ENCODE results near the gene IGSF5.

The IGSF5 gene

GRCh38 chr21:39750670-39751069 is 5.7 kb downstream of the IGSF5 start:
- Histone ChIP-seq H3K9me3 (ENCODE audit: low read depth, low read length) (no peaks in the 10 kb centered on the region), H3K27ac (no peak overlapping the region), H3K36me3 (ENCODE audit: insufficient read depth, low read length) (no peaks in the 10 kb centered on the region), H3K9ac (ENCODE audit: insufficient read length) (no peak overlapping the region), H3K4me3 (no peak overlapping the region)
- TF ChIP-seq POLR2AphosphoS5 (IDR thresholded peaks at IDR 0.05; ENCODE audit: borderline replicate concordance, low read depth, low read length) (no peak), EZH2 (IDR thresholded peaks at IDR 0.05) (no peak), FOXP2 (optimal IDR thresholded peaks at IDR 0.05; ENCODE audit: control extremely low read depth, extremely low read length, insufficient read depth) (no peak)
- DNase-seq (ENCODE audit: low read depth, low spot score) = no peak

DNA sequence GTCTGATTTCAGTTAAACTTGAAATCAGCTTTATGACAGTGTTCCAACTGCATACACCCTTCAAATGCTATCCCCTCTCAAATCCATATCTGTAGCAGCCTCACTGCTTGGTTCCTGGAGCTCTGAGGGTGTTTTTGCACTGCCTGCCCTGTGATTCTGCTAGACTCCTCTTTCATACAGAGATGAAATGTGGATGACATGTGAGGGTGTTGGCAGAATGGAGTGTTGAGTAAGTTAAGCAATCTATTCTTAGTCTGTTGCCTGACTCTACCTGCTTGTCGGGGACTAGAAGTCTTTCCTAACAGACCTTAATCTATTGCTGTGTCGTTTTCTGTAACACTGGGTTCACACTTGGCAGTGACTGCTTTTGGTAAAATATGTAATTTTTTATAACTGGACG is 9.8 kb downstream of the IGSF5 start:
- Histone ChIP-seq H3K27ac (no peak overlapping the region), H3K4me3 (no peak overlapping the region), H3K9me3 (ENCODE audit: low read depth, low read length) (no peaks in the 10 kb centered on the region), H3K36me3 (ENCODE audit: insufficient read depth, low read length) (no peaks in the 10 kb centered on the region), H3K9ac (ENCODE audit: insufficient read length) (no peak overlapping the region)
- no peak for DNase-seq (ENCODE audit: low read depth, low spot score)
- TF ChIP-seq EZH2 (IDR thresholded peaks at IDR 0.05) (no peak), POLR2AphosphoS5 (IDR thresholded peaks at IDR 0.05; ENCODE audit: borderline replicate concordance, low read depth, low read length) (no peak), FOXP2 (optimal IDR thresholded peaks at IDR 0.05; ENCODE audit: control extremely low read depth, extremely low read length, insufficient read depth) (no peak)

- Histone ChIP-seq H3K36me3 (ENCODE audit: insufficient read depth, low read length) (no peaks in the 10 kb centered on the region), H3K9ac (ENCODE audit: insufficient read length) (no peak overlapping the region), H3K4me3 (no peak overlapping the region), H3K9me3 (ENCODE audit: low read depth, low read length) (no peaks in the 10 kb centered on the region), H3K27ac (no peak overlapping the region)
- TF ChIP-seq FOXP2 (optimal IDR thresholded peaks at IDR 0.05; ENCODE audit: control extremely low read depth, extremely low read length, insufficient read depth) (no peak), EZH2 (IDR thresholded peaks at IDR 0.05) (no peak), POLR2AphosphoS5 (IDR thresholded peaks at IDR 0.05; ENCODE audit: borderline replicate concordance, low read depth, low read length) (no peak)
- DNase-seq (ENCODE audit: low read depth, low spot score) = no peak
These were observed 11.3 kb downstream of the IGSF5 start for GRCh38 chr21:39756285-39756684.

GRCh38 chr21:39763272-39763970 is 18.4 kb downstream of the IGSF5 start:
- H3K9ac ChIP-seq (ENCODE audit: insufficient read length) = no peak overlapping the region
- H3K27ac ChIP-seq = no peak overlapping the region
- H3K9me3 ChIP-seq (ENCODE audit: low read depth, low read length) = no peaks in the 10 kb centered on the region
- H3K4me3 ChIP-seq = no peak overlapping the region
- DNase-seq (ENCODE audit: low read depth, low spot score) = no peak
- no peak for TF ChIP-seq POLR2AphosphoS5 (IDR thresholded peaks at IDR 0.05; ENCODE audit: borderline replicate concordance, low read depth, low read length)
- no peak for TF ChIP-seq EZH2 (IDR thresholded peaks at IDR 0.05)
- TF ChIP-seq FOXP2 (optimal IDR thresholded peaks at IDR 0.05; ENCODE audit: control extremely low read depth, extremely low read length, insufficient read depth) = no peak
- no peaks in the 10 kb centered on the region for H3K36me3 ChIP-seq (ENCODE audit: insufficient read depth, low read length)

- H3K9ac ChIP-seq (ENCODE audit: insufficient read length) = no peak overlapping the region
- no peak for TF ChIP-seq FOXP2 (optimal IDR thresholded peaks at IDR 0.05; ENCODE audit: control extremely low read depth, extremely low read length, insufficient read depth)
- no peak for TF ChIP-seq EZH2 (IDR thresholded peaks at IDR 0.05)
- no peak for TF ChIP-seq POLR2AphosphoS5 (IDR thresholded peaks at IDR 0.05; ENCODE audit: borderline replicate concordance, low read depth, low read length)
- H3K27ac ChIP-seq = no peak overlapping the region
- no peak overlapping the region for H3K4me3 ChIP-seq
- no peaks in the 10 kb centered on the region for H3K9me3 ChIP-seq (ENCODE audit: low read depth, low read length)
- DNase-seq (ENCODE audit: low read depth, low spot score) = no peak
- no peaks in the 10 kb centered on the region for H3K36me3 ChIP-seq (ENCODE audit: insufficient read depth, low read length)
These were observed 29.2 kb downstream of the IGSF5 start for GRCh38 chr21:39774227-39774626.

- Histone ChIP-seq H3K36me3 (ENCODE audit: insufficient read depth, low read length) (no peaks in the 10 kb centered on the region), H3K9me3 (ENCODE audit: low read depth, low read length) (no peaks in the 10 kb centered on the region), H3K27ac (no peak overlapping the region), H3K9ac (ENCODE audit: insufficient read length) (no peak overlapping the region), H3K4me3 (no peak overlapping the region)
- DNase-seq (ENCODE audit: low read depth, low spot score) = no peak
- TF ChIP-seq FOXP2 (optimal IDR thresholded peaks at IDR 0.05; ENCODE audit: control extremely low read depth, extremely low read length, insufficient read depth) (no peak), EZH2 (IDR thresholded peaks at IDR 0.05) (no peak), POLR2AphosphoS5 (IDR thresholded peaks at IDR 0.05; ENCODE audit: borderline replicate concordance, low read depth, low read length) (no peak)
These were observed 30.8 kb downstream of the IGSF5 start for GRCh38 chr21:39775816-39776215.

GRCh38 chr21:39776589-39776988 is 31.6 kb downstream of the IGSF5 start:
- no peaks in the 10 kb centered on the region for H3K9me3 ChIP-seq (ENCODE audit: low read depth, low read length)
- no peak for DNase-seq (ENCODE audit: low read depth, low spot score)
- TF ChIP-seq EZH2 (IDR thresholded peaks at IDR 0.05) = no peak
- no peak for TF ChIP-seq FOXP2 (optimal IDR thresholded peaks at IDR 0.05; ENCODE audit: control extremely low read depth, extremely low read length, insufficient read depth)
- TF ChIP-seq POLR2AphosphoS5 (IDR thresholded peaks at IDR 0.05; ENCODE audit: borderline replicate concordance, low read depth, low read length) = no peak
- H3K27ac ChIP-seq = no peak overlapping the region
- no peaks in the 10 kb centered on the region for H3K36me3 ChIP-seq (ENCODE audit: insufficient read depth, low read length)
- H3K9ac ChIP-seq (ENCODE audit: insufficient read length) = no peak overlapping the region
- no peak overlapping the region for H3K4me3 ChIP-seq

- DNase-seq (ENCODE audit: low read depth, low spot score) = no peak
- H3K9me3 ChIP-seq (ENCODE audit: low read depth, low read length) = no peaks in the 10 kb centered on the region
- no peaks in the 10 kb centered on the region for H3K36me3 ChIP-seq (ENCODE audit: insufficient read depth, low read length)
- H3K9ac ChIP-seq (ENCODE audit: insufficient read length) = no peak overlapping the region
- no peak overlapping the region for H3K4me3 ChIP-seq
- TF ChIP-seq POLR2AphosphoS5 (IDR thresholded peaks at IDR 0.05; ENCODE audit: borderline replicate concordance, low read depth, low read length) = no peak
- TF ChIP-seq EZH2 (IDR thresholded peaks at IDR 0.05) = no peak
- TF ChIP-seq FOXP2 (optimal IDR thresholded peaks at IDR 0.05; ENCODE audit: control extremely low read depth, extremely low read length, insufficient read depth) = no peak
- H3K27ac ChIP-seq = no peak overlapping the region
These were observed 36.3 kb downstream of the IGSF5 start for GRCh38 chr21:39781331-39781730.

- TF ChIP-seq FOXP2 (optimal IDR thresholded peaks at IDR 0.05; ENCODE audit: control extremely low read depth, extremely low read length, insufficient read depth) (no peak), EZH2 (IDR thresholded peaks at IDR 0.05) (no peak), POLR2AphosphoS5 (IDR thresholded peaks at IDR 0.05; ENCODE audit: borderline replicate concordance, low read depth, low read length) (no peak)
- DNase-seq (ENCODE audit: low read depth, low spot score) = no peak
- Histone ChIP-seq H3K9me3 (ENCODE audit: low read depth, low read length) (no peaks in the 10 kb centered on the region), H3K27ac (no peak overlapping the region), H3K36me3 (ENCODE audit: insufficient read depth, low read length) (no peaks in the 10 kb centered on the region), H3K9ac (ENCODE audit: insufficient read length) (no peak overlapping the region), H3K4me3 (no peak overlapping the region)
These were observed 43.4 kb downstream of the IGSF5 start for GRCh38 chr21:39788383-39788782.
